Measurements from ENCODE around the gene CNGA3.

CNGA3 gene

DNA sequence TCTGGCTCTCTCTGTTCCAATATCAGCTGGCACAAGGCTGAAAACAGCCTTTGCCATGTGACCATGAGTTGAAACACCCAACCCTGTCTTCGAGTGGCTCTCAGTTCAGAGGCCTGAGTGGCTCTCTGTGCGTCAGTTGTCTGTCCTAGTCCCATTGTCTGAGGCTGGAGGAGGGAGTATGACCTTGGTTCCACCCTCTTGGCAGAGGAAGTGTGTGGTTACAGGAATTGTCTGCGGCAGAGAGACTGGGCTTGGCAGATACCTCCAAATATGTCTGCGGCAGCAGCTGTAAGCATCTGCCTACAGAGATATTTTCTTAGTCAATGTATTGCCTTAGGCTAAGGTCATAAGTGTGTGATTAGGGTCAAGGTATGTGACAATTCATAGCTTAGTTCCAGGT lies 32.6 kb downstream of the CNGA3 start:
- no peak for DNase-seq

- no peak for DNase-seq
Measured at GRCh38 chr2:98379311-98380202, 33.3 kb downstream of the CNGA3 start.

DNA sequence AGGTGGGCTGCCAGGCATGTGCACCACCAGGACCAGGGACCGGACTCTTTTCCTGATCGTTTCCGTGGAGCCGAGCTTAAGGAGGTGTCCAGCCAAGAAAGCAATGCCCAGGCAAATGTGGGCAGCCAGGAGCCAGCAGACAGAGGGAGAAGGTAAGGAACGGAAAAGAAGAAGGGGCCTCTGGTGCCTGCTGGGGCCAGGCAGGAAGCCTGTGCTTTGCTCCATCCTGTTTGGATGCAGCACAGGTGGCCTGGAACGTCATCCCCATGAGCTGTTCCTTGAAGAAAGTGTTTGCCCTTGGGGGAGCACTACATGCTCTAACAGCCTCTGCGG lies 33.9 kb downstream of the CNGA3 start:
- DNase-seq = no peak

GRCh38 chr2:98381494-98381893 lies 35.2 kb downstream of the CNGA3 start:
- DNase-seq = no peak

DNA sequence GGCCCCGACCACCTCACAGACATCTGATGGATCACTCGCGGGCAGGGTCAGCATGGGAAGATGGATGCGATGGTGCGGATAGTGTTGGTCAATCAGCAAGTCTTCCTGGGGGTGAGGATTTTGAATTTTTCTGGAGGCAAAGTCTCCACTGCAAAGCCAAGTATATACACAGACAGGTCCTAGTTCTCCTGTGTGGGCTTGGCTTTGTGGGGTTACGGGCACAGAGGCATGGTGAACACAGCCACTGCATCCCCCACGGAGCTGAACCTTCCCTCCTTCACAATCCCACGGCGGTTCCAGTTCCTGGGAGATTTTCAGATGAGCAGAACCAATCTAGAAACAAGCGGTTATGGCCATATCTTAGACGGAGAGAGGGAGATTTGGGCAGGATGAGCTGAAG lies 35.8 kb downstream of the CNGA3 start:
- DNase-seq = no peak

DNA sequence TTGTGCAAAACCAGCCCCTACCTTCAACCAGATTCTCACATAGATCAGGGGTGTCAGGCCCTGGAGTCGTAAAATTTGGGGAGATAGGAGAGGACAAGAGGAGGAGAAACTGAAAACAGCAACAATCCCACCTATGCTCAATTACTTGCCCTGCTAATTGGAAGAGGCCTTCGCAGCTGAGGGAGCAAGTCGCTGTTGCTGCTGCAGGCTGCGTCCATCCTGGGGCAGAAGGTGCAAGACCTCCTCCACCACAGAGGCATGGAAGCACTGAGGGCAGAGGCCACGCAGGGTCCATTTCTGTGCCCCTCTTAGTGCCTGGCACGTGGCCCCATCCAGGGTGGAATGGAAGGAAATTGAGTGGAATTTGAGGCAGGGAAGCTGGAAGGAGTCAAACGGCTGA lies 36.5 kb downstream of the CNGA3 start:
- DNase-seq = no peak

- DNase-seq = no peak
Measured at GRCh38 chr2:98383166-98383565, 36.9 kb downstream of the CNGA3 start.

GRCh38 chr2:98385050-98385699 lies 38.9 kb downstream of the CNGA3 start:
- DNase-seq = peak; percentile 79

DNA sequence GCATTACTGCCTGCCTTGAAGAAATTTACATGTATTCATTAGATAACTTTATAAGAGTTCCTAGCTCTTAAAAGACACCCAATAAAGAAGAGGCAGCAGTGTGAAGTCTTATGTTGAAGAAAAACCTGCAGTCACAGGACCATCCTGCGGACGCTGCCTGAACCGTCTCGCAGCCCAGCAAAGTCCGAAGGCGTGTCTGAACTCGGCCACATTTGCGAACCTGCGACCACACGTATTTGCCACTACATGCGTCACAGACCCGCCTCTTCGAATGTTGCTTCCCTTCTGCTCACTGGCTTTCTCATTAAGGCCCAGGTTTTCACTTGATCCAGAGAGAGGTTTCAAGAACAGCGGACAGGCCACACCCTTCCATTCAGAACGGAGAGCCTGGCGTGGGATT lies 41.2 kb downstream of the CNGA3 start:
- no peak for DNase-seq

DNA sequence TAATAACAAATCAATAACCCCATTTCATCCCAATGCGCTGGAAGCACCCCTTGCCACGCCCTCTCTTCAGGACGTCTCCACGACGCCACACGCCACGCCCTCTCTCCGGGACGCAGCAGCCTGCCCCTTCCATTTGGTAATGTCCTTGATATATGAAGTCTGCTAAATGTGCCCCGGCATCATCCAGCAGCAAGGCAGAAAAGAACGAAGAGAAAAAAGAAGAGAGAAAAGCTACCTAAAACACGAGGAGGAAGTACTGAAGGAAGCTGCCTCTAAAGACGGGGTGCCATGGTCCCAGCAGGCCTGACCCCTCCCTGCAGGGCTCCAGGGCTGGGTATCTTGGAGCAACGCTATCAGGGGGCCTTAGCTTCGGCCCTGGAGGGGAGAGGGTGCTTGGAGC lies 41.8 kb downstream of the CNGA3 start:
- DNase-seq = no peak

DNA sequence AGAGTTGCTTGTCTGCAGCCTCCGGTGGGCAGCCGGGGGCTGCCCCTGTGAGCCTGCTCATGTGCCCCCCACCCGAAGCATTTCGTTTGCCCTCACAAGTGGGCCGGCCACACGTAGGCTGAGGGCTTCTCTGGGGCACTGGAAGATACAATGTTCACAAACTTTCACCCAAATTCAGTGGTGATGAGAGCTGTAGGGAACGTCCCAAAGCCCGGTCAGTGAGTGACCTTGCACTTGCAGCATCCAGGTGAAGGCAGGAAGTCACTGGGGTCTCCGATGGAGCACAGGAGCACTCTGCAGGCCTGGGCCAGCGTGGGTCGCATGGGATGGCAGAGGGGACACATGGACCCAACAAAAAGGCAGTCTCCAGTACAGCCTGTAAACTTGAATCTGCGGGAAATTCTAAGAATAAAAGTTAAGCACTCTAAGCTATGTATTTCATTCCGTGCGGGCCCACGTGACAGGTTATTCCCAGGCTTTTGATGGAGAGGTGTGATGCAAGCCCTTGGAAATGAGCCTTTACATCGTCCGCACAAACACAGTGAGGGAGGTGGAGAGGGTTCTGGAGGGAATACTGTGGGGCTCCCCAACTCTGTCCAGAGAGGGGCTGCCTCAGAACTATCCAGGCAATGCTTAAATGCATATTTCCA lies 42.5 kb downstream of the CNGA3 start:
- no peak for DNase-seq

GRCh38 chr2:98389251-98389605 lies 43.0 kb downstream of the CNGA3 start:
- DNase-seq = no peak

DNA sequence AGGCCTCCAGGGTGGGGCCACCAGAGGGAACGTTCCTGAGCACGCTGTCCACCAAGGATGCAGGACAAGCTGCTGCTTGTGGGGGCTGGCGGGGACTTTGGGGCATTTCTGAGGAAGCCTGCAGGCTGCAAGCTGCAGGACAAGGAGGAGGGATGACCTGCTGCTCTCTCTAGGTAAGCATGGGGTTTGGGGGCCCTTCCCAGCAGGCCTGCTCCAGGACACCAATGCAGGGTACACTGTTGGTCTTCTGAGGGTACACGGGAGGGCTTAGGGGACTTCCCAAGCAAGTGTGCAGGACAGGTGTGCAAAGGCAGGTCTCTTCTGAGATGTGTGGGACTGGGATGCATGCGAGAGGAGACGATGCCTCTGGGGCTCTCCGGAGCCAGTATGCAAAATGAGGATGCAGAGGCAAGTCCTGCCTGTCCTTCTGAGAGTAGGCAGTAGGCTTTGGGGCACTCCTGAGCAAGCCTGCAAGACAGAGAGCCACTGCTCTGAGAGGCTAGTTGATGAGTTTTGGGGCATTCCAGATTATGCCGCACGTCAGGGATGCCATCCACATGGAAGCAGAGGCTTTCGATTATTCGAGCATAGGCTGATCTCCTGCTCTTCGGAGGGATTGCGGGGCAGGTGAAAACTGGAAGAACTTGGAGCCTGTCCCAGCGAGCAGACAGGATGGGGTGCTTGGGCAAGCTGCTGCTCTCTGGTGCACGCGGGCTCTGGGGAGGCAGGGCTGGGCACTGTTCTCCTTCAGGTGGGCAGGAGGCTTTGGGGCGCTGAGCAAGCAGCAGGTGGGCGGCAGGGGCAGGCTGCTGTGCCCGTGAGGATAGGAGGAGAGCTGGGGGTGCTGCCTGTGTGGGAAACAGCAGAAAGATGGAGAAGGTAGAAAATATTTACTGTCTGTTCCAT lies 44.6 kb downstream of the CNGA3 start:
- DNase-seq = no peak

GRCh38 chr2:98391581-98392270 lies 45.5 kb downstream of the CNGA3 start:
- no peak for DNase-seq

- DNase-seq = no peak
Measured at GRCh38 chr2:98393354-98393753, 47.1 kb downstream of the CNGA3 start.

- DNase-seq = no peak
Measured at GRCh38 chr2:98394595-98395153, 48.4 kb downstream of the CNGA3 start.

DNA sequence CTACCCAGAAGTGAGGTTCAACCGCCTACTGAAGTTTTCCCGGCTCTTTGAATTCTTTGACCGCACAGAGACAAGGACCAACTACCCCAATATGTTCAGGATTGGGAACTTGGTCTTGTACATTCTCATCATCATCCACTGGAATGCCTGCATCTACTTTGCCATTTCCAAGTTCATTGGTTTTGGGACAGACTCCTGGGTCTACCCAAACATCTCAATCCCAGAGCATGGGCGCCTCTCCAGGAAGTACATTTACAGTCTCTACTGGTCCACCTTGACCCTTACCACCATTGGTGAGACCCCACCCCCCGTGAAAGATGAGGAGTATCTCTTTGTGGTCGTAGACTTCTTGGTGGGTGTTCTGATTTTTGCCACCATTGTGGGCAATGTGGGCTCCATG lies 49.7 kb downstream of the CNGA3 start:
- no peak for DNase-seq

GRCh38 chr2:98396745-98397355 lies 50.6 kb downstream of the CNGA3 start:
- no peak for DNase-seq

DNA sequence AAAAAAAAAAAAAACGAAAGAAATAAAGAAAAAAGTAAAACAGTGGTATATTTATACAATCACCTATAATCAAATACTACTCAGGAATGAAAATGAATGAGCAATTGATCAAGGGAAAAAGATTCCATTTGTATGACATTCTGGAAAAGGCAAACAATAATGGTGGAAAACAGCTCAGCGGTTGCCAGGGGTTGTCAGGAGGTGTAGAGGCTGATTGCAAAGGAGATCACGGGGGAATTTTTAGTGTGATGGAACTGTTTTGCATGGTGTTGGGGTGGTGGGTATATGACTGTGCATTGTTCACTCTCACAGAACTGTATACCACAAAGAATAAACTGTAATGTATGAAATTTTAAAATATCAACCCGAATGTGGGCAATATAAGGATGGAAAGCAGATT lies 52.9 kb downstream of the CNGA3 start:
- DNase-seq = no peak

DNA sequence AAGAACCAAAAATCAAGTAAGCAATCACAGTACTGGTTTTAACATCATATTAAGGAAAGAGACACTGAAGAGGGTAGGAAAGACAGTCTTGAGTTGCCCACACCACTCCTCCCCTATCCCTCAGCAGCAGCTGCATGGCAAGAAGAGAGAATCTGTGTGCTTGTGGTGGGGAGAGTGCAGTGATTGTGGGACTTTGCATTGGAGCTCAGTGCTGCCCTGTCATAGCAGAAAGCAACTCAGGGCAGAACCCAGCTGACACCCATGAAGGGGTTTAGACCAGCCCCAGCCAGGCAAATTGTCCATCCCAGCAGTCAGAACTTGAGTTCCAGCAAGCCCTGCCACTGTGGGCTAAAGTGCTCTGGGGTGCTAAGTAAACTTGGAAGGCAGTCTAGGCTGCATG lies 57.6 kb downstream of the CNGA3 start:
- no peak for DNase-seq

DNA sequence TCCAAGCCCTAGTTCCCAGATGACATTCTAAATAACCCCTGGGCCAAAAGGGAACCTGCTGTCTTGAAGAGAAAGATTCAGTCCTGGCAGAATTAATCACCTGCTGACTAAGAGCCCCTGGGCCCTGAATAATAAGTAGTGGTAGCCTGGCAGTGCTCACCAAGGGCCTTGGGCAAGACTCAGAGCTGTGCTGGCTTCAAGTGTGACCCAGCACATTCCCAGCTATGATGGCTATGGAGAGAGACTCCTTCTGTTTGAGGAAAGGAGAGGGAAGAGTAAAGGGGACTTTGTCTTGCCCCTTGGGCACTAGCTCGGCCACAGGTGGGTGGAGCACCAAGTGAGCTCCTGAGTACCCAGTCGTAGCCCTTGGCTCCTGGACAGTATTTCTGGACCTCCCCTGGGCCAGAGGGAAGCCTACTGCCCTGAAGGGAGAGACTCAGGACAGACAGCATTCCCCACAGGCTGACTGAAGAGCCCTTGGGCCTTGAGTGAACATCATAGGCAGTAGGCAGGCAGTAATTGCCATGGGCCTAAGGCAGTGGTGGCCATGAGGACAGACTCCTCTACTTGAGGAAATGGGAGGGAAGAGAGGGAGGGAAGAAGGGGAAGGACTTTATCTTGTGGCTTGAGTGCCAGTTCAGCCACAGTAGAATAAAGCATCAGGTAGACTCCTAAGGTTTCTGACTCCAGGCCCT lies 58.4 kb downstream of the CNGA3 start:
- no peak for DNase-seq

All from stimulated activated CD4-positive, alpha-beta T cell treated with anti-CD3 and anti-CD28 coated beads, Interleukin-1b, Interleukin-23, amount 100 ng/mL, for 48 hours (primary cell).